SKM-1 (cell line): ENCODE results near the gene MMRN2.
"Not testable (repeated sequence)": the region's sequence is repeated elsewhere in the genome, so short reads cannot be mapped to it uniquely, and the experiment has no call there.

Experiments used
- DNase-seq: peaks from one replicate; lab custom pipeline; 2025; ENCODE audit not compliant: unreplicated experiment; lab: John Stamatoyannopoulos, UW

The MMRN2 gene

GRCh38 chr10:86957471-86958115 is at the start of gene MMRN2:
Gene MMRN2, minus strand, starts transcription at chr10:86957615. Its CDS starts 74 bp downstream, at chr10:86957541.
- DNase-seq: no peak

GRCh38 chr10:87007124-87007523 is 49.7 kb upstream of the MMRN2 start:
- DNase-seq: not testable (repeated sequence)

- DNase-seq: no peak
These were observed 43.1 kb upstream of the MMRN2 start for GRCh38 chr10:87000491-87000890.

- not testable (repeated sequence) for DNase-seq
These were observed 42.5 kb upstream of the MMRN2 start for GRCh38 chr10:86999802-87000403.

- DNase-seq: no peak
These were observed 35.5 kb upstream of the MMRN2 start for GRCh38 chr10:86992929-86993328.

- no peak for DNase-seq
These were observed 35.0 kb upstream of the MMRN2 start for GRCh38 chr10:86992456-86992855.

GRCh38 chr10:86991362-86991761 is 33.9 kb upstream of the MMRN2 start:
- DNase-seq: not testable (repeated sequence)

- DNase-seq: no peak
These were observed 31.1 kb upstream of the MMRN2 start for GRCh38 chr10:86988520-86988919.

GRCh38 chr10:86984498-86984897 is 27.1 kb upstream of the MMRN2 start:
- DNase-seq: not testable (repeated sequence)

- DNase-seq: no peak
These were observed 24.3 kb upstream of the MMRN2 start for GRCh38 chr10:86981716-86982115.

- DNase-seq: not testable (repeated sequence)
These were observed 23.6 kb upstream of the MMRN2 start for GRCh38 chr10:86981020-86981419.

GRCh38 chr10:86979977-86980448 is 22.6 kb upstream of the MMRN2 start:
- no peak for DNase-seq

- no peak for DNase-seq
These were observed 21.9 kb upstream of the MMRN2 start for GRCh38 chr10:86979296-86979818.

GRCh38 chr10:86978457-86978856 is 21.0 kb upstream of the MMRN2 start:
- DNase-seq: not testable (repeated sequence)

- DNase-seq: no peak
These were observed 19.1 kb upstream of the MMRN2 start for GRCh38 chr10:86976362-86977056.

- DNase-seq: no peak
These were observed 17.1 kb upstream of the MMRN2 start for GRCh38 chr10:86974484-86974883.

- no peak for DNase-seq
These were observed 15.4 kb upstream of the MMRN2 start for GRCh38 chr10:86972613-86973380.

GRCh38 chr10:86971232-86971991 is 14.0 kb upstream of the MMRN2 start:
- peak; percentile 59 for DNase-seq

- DNase-seq: no peak
These were observed 13.5 kb upstream of the MMRN2 start for GRCh38 chr10:86970982-86971231.

GRCh38 chr10:86970162-86970981 is 13.0 kb upstream of the MMRN2 start:
- no peak for DNase-seq
